Epithelial cell of esophagus (primary cell): Measurements from ENCODE around the gene CCDC85C.

Experiments used
- DNase-seq: peaks from one replicate; pipeline ENCODE4 v3.0.0; 2010; ENCODE audit warnings: low read depth
- H3K4me3 ChIP-seq: 2 replicates; pipeline ENCODE4 v1.5.1; 2011; ENCODE audit warnings: mild to moderate bottlenecking, low read length, control low read depth
- TF ChIP-seq, protein P1 (sequence below): IDR thresholded peaks from 2 replicates; pipeline ENCODE4 v1.5.1; 2011; ENCODE audit warnings: low read depth, mild to moderate bottlenecking, low read length, control low read depth, inconsistent platforms; ENCODE audit not compliant: insufficient read depth; ENCODE audit errors: missing control alignments

The CCDC85C gene

DNA sequence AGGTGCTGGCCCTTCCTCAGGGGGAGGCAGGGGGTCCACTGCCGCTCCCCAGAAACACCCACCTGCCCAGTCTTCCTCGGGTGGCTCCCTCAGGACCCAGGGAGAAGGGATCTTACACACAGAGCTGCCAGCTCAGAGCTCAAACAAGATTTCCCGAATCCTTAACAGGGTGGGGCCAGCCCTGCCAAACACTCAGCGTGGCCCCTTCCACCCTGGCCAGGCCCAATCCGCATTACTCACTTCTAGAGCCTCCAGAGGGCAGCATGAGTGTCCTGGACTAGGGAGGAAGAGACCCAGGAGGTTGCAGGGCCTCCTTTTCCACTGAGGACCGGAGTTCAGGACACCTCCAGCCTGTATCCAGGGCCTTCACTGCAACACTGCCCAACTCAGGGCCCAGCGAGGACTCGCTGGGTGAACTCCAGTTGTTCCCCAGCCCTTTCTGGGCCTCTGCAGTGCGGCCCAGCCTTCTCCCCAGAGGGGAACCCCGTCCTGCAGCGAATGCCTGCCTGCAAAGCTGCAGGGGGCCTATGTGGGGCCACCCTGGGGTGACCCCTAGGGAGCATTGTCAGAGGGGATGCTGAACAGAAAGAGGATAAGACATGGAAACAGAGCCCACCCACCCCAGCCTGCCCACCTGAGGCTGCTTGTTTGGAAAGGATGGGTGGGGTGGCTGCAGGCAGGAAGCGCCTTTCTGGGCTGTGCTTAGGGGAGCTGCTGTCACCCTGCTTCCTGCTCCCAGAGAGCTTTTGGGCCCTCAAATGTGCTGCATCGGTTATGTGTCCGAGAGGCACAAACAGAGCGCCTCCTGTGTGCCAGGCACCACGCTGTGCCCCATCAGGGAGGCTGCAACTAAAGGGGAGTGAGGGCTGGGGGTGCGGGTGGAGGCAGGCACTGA is 79.0 kb downstream of the CCDC85C start:
- peak; percentile 60 for DNase-seq
- H3K4me3 ChIP-seq = no peak overlapping the region
- TF ChIP-seq, protein P1, sequence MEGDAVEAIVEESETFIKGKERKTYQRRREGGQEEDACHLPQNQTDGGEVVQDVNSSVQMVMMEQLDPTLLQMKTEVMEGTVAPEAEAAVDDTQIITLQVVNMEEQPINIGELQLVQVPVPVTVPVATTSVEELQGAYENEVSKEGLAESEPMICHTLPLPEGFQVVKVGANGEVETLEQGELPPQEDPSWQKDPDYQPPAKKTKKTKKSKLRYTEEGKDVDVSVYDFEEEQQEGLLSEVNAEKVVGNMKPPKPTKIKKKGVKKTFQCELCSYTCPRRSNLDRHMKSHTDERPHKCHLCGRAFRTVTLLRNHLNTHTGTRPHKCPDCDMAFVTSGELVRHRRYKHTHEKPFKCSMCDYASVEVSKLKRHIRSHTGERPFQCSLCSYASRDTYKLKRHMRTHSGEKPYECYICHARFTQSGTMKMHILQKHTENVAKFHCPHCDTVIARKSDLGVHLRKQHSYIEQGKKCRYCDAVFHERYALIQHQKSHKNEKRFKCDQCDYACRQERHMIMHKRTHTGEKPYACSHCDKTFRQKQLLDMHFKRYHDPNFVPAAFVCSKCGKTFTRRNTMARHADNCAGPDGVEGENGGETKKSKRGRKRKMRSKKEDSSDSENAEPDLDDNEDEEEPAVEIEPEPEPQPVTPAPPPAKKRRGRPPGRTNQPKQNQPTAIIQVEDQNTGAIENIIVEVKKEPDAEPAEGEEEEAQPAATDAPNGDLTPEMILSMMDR = peak; percentile 44

DNA sequence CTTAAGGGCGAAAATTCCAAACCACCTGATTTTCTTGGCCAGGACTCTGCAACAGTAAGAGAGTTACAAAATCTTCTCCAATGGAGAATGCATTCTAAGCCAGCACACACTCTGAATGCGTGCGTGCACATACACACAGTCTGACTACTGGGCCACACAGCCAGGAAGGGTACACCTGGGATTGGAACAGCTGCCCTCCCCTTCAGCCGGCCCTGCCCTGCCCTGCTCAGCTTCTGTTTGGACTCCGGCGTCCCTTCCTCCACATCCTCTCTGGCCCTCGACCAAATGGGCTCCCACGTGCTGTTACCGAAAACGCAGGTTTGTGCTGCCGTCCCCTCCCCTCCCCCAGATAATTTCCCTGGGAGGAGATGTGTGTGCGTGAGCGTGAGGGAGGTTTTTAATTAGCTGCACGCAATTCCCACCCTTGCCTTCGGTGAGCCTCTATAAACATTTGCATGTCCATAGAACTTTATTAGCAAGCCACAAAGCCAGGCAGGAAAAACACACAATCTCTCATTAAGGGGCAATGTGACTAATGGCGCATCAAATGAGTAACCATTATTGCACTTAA is 79.8 kb downstream of the CCDC85C start:
- TF ChIP-seq, protein P1 = no peak
- H3K4me3 ChIP-seq = no peak overlapping the region
- no peak for DNase-seq

DNA sequence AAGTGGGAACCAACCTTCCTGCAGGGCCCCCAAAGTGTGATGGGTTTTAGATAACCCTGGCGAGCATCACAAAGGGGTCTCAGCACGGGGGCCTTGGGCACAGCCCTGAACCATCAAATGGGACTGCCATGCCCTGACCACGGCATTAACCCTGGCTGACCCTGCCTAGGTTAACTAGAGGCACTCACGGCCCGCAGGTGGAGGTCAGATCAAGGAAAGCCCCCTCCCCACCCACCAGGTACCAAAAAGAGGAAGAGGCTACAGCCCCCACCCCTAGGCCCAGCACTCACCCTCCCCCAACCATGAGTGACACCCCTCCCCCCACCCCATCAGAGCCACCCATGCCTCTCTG is 80.3 kb downstream of the CCDC85C start:
- H3K4me3 ChIP-seq = no peak overlapping the region
- TF ChIP-seq, protein P1 = no peak
- no peak for DNase-seq

DNA sequence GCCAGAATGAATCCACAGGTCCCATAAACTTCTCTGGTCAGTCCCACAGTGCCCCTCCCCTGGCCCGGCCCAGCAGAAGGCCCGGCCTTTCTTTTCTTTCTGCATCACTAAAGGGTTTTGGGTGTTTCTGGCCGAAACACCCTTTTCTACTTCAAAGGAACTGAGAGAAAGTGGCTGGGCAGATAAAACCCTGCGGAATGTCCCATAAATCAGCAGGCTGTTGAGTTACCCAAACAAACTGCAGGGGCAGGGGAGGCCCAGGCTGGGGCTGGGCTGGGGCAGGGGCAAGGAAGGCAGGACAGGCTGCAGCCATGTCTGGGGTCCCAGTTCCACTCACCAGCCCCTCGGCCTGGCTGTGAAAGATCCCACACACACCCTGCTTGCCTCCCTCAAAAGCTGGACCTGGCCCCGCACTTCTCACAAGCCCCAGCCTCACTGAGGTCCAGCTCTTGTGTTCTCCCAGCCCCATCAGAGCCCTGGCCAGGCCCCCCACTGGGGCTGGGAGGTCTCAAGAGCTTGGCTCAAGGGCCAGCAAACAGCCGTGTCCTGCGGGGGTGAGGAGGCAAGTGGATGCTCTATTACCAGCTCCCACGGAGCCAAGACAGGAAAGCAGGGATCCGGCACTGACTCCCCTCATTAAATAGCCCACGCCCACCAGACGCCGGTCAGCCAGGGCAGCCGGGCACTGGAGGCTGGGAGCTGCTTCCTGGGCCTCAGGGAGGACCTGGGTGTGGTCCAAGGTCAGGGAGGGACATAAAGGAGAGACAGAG is 80.9 kb downstream of the CCDC85C start:
- H3K4me3 ChIP-seq = no peak overlapping the region
- TF ChIP-seq, protein P1 = no peak
- no peak for DNase-seq

DNA sequence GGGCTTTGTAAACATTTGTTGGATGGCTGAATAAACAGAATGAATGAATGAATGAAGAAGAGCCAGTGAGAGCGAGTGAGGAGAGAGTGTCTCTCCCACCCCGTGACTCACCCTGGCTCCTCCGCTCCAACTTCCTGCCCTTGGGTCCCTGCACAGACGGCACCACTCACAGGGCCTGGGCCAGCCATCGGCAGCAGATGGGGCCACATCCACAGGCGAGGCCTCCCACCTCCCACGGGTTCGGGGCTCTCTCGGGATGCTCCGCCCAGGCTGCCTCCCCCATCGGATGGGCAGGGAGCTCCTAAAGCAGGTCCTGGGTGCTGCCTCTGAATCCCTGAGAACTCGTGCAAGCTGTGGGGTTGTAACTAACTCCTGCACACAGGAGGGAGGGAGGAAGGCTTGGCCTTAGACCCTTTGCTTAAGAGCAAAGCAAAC is 81.5 kb downstream of the CCDC85C start:
- TF ChIP-seq, protein P1 = no peak
- no peak overlapping the region for H3K4me3 ChIP-seq
- peak; percentile 43 for DNase-seq

DNA sequence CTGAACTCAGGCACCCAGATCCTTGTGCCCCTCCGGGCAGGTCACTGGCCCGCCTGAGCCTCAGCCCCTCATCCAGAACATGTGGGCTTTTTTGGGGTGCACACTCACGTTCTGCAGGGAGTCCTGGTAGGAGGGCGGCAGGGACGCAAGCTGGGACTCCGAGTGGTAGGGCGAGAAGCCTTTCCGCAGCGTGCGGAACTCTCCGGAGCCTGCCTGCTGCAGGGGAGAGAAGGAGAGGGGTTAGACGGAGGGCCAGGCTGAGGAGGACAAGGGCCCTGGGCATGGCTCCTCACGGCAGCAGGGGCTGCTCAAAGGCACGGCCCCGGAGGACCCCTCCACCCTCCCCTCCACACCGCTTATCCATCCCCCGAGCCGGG is 82.0 kb downstream of the CCDC85C start:
- TF ChIP-seq, protein P1 = no peak
- H3K4me3 ChIP-seq = no peak overlapping the region
- no peak for DNase-seq
